GM23248 (cell line): ENCODE data around the gene NFKBIL1. TPM values are rescaled to one million over a fixed set of nuclear protein-coding genes. Genes with fewer than 3 reads are reported as not detected.

ENCODE experiments used
- DNase-seq: peaks from one replicate; pipeline ENCODE4 v3.0.0-alpha.2; 2015
- H2AFZ ChIP-seq: fragments of 200-600 bp; sonication (generic); 2 replicates; pipeline ENCODE4 v1.6.1; 2016; ENCODE audit warnings: antibody characterized with exemption
- H3F3A ChIP-seq: fragments of 200-600 bp; sonication (generic); 2 replicates; pipeline ENCODE4 v1.6.1; 2016; ENCODE audit warnings: mild to moderate bottlenecking, antibody characterized with exemption, mixed run types; ENCODE audit not compliant: insufficient read depth
- H3K27ac ChIP-seq: fragments of 200-600 bp; sonication (generic); 2 replicates; pipeline ENCODE4 v1.5.1; 2016; ENCODE audit warnings: mild to moderate bottlenecking
- H3K27me3 ChIP-seq: fragments of 200-600 bp; sonication (generic); replicated peaks from 2 replicates; pipeline ENCODE4 v1.6.1; 2016; ENCODE audit warnings: mild to moderate bottlenecking; ENCODE audit not compliant: insufficient read depth
- H3K36me3 ChIP-seq: fragments of 200-600 bp; sonication (generic); 2 replicates; pipeline ENCODE4 v1.6.1; 2016; ENCODE audit warnings: low read depth, mild to moderate bottlenecking
- H3K4me1 ChIP-seq: fragments of 200-600 bp; sonication (generic); 2 replicates; pipeline ENCODE4 v1.6.1; 2016; ENCODE audit warnings: mild to moderate bottlenecking; ENCODE audit not compliant: insufficient read depth
- H3K4me2 ChIP-seq: fragments of 200-600 bp; sonication (generic); one replicate; pipeline ENCODE4 v1.6.1; 2016; ENCODE audit warnings: mild to moderate bottlenecking; ENCODE audit not compliant: unreplicated experiment
- H3K4me3 ChIP-seq: fragments of 200-600 bp; sonication (generic); 2 replicates; pipeline ENCODE4 v1.5.1; 2016; ENCODE audit warnings: mild to moderate bottlenecking
- H3K79me2 ChIP-seq: fragments of 200-600 bp; sonication (generic); 2 replicates; pipeline ENCODE4 v1.6.1; 2016; ENCODE audit warnings: mild to moderate bottlenecking; ENCODE audit not compliant: insufficient read depth
- H3K9ac ChIP-seq: fragments of 200-600 bp; sonication (generic); 2 replicates; pipeline ENCODE4 v1.6.1; 2016; ENCODE audit warnings: mild to moderate bottlenecking
- H3K9me2 ChIP-seq: fragments of 200-600 bp; sonication (generic); 2 replicates; pipeline ENCODE4 v1.6.1; 2016; ENCODE audit warnings: mixed run types, mild to moderate bottlenecking, moderate library complexity; ENCODE audit not compliant: insufficient read depth
- H3K9me3 ChIP-seq: fragments of 200-600 bp; sonication (generic); one replicate; pipeline ENCODE4 v1.6.1; 2017; ENCODE audit warnings: low read depth
- H4K20me1 ChIP-seq: fragments of 200-600 bp; sonication (generic); 2 replicates; pipeline ENCODE4 v1.6.0; 2016; ENCODE audit not compliant: insufficient read depth
- EZH2 ChIP-seq: fragments of 200-600 bp; sonication (generic); IDR thresholded peaks from 2 replicates; pipeline ENCODE4 v1.6.1; 2018; ENCODE audit warnings: antibody characterized with exemption, mild to moderate bottlenecking; ENCODE audit not compliant: insufficient read depth, poor library complexity, severe bottlenecking
- EZH2phosphoT487 ChIP-seq: fragments of 200-600 bp; sonication (generic); IDR thresholded peaks from 2 replicates; pipeline ENCODE4 v1.6.1; 2018; ENCODE audit warnings: antibody characterized with exemption, moderate library complexity, mild to moderate bottlenecking, low read depth; ENCODE audit not compliant: insufficient read depth
- WGBS, 2 experiments: methylation state at CpG; one replicate each; pipeline ENCODE4 v1.1.6; 2015 to 2017; ENCODE audit warnings: low lambda C conversion rate in 2 of 2, low coverage in 1 of 2; ENCODE audit errors: missing lambda C conversion rate in 2 of 2; 5-methylcytosine and 5-hydroxymethylcytosine counted together
- in situ Hi-C: fragments of 300-500 bp; cut with MboI; formaldehyde crosslinking; loops from 2 replicates; pipeline ENCODE4 v1.15.0; 2020
- polyA plus RNA-seq: library from polyadenylated mRNA; unstranded; fragments of >200 nt; fragmentation: Nextera tagmentation; extraction: Ambion mirVana; gene quantifications from 2 replicates; pipeline ENCODE4 v1.2.1, GENCODE V29; 2016
- total RNA-seq: library from RNA; depleted of rRNA; stranded (reverse); fragments of >200 nt; shearing (Covaris generic); gene quantifications from 2 replicates; pipeline ENCODE4 v1.2.3, GENCODE V29; 2014

Gene NFKBIL1
- total and polyA plus RNA-seq, 2 experiments from 2014 or later: 12.3 to 20.4 TPM

- Histone ChIP-seq H3K36me3 (no peaks in the 10 kb centered on the region; the same call in 1 of the 2 replicates), H3K9me3 (no peaks in the 10 kb centered on the region), H3K9ac (peak overlapping the region; percentile 31; the same call in 1 of the 2 replicates), H3K79me2 (peaks cover 4% of the 10 kb centered on the region; the same call in 1 of the 2 replicates), H3K9me2 (no peaks in the 10 kb centered on the region), H3K4me2 (peak overlapping the region; percentile 65), H3K27me3 (no peaks in the 10 kb centered on the region), H3F3A (peaks cover 50% of the 10 kb centered on the region), H3K27ac (peak overlapping the region; percentile 58), H3K4me1 (peaks cover 41% of the 10 kb centered on the region), H2AFZ (no peak overlapping the region), H3K4me3 (peak overlapping the region; percentile 16; the same call in 1 of the 2 replicates), H4K20me1 (no peaks in the 10 kb centered on the region)
- in situ Hi-C loops: no loop called here
- TF ChIP-seq EZH2phosphoT487 (no peak), EZH2 (no peak)
- peak; percentile 75 for DNase-seq
- 75 to 78% methylated on average over 7 of the region's 7 CpGs for WGBS, 2 experiments
These were observed 12.7 kb downstream of the NFKBIL1 start for GRCh38 chr6:31559958-31560696.

DNA sequence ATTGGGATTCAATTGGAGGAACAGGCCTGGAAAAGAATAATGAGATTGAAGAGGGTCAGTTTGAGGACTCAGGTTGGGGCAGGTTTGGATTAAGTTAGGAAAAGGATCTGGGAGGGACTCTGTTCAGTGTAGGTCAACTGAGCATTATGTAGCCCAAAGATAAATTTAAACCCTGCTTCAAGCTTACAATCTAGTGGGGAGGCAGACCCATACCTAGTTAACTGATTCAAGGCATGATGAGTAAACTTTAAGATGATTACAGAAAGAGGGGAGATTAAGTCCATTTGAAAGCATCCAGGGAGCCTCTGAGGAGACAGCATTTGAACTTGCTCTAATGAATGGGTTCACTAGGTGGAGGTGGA lies 13.3 kb downstream of the NFKBIL1 start:
- H3K9me2 ChIP-seq: no peaks in the 10 kb centered on the region
- in situ Hi-C loops: no loop called here
- peak overlapping the region; percentile 65 for H3K4me2 ChIP-seq
- H3K27ac ChIP-seq: peak overlapping the region; percentile 58
- peaks cover 41% of the 10 kb centered on the region for H3K4me1 ChIP-seq
- H3K27me3 ChIP-seq: no peaks in the 10 kb centered on the region
- no peak overlapping the region for H3K4me3 ChIP-seq
- H3K36me3 ChIP-seq: no peaks in the 10 kb centered on the region; the same call in 1 of the 2 replicates
- H2AFZ ChIP-seq: no peak overlapping the region
- no peaks in the 10 kb centered on the region for H3K79me2 ChIP-seq
- H3K9ac ChIP-seq: peak overlapping the region; percentile 31; the same call in 1 of the 2 replicates
- DNase-seq: no peak
- H3K9me3 ChIP-seq: no peaks in the 10 kb centered on the region
- TF ChIP-seq EZH2 (no peak), EZH2phosphoT487 (no peak)
- H4K20me1 ChIP-seq: no peaks in the 10 kb centered on the region
- H3F3A ChIP-seq: peaks cover 50% of the 10 kb centered on the region

DNA sequence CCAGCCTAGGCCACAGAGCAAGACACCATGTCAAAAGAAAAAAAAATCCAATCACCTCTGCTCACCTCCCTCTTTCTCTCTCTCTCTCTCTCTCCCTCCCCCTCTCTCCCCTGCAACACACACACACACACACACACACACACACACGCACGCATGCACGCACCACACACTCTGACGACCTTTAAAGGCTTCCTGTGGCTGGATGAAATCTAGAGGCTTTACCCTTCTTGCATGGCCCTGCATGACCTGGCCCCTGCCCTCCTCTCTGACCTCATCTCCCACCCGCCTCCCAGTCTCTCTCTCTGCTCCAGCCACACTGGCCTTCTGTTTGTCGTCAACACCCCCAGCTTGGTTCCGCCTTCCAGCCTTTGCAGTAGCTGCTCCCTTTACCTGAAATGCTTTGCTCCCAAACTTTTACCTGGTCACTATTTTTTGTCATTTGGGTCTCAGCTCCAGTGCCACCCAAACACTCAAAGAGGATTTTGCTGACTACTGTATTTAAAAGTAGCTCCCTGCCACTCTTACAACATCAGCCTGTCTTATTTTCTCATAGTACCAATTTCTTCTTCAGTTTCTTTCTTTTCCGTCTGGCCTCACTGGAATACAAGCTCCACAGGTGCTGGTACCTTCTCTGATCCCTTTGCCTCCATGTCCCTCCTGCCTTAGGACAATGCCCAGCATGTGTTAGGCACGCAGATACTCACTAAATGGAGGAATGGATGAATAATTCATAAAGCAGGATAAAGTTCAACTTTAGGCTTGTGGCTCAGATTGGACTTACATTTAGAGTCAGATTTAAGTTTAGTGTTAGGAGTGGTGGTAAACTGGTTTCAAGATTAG lies 20.3 kb downstream of the NFKBIL1 start:
- no peaks in the 10 kb centered on the region for H3K9me2 ChIP-seq
- no peaks in the 10 kb centered on the region for H3K79me2 ChIP-seq
- TF ChIP-seq EZH2 (no peak), EZH2phosphoT487 (no peak)
- 31 to 43% methylated on average over 8 to 9 of the region's 9 CpGs for WGBS, 2 experiments
- no peak overlapping the region for H3K27ac ChIP-seq
- H3K4me2 ChIP-seq: no peak overlapping the region
- H4K20me1 ChIP-seq: no peaks in the 10 kb centered on the region
- no peak for DNase-seq
- H3K36me3 ChIP-seq: no peaks in the 10 kb centered on the region
- no peak overlapping the region for H2AFZ ChIP-seq
- H3K27me3 ChIP-seq: no peaks in the 10 kb centered on the region
- in situ Hi-C loops: no loop called here
- H3K9ac ChIP-seq: no peak overlapping the region
- H3F3A ChIP-seq: peaks cover 11% of the 10 kb centered on the region
- no peak overlapping the region for H3K4me3 ChIP-seq
- no peaks in the 10 kb centered on the region for H3K9me3 ChIP-seq
- peaks cover 10% of the 10 kb centered on the region for H3K4me1 ChIP-seq

GRCh38 chr6:31568537-31568961 lies 21.1 kb downstream of the NFKBIL1 start:
- no peaks in the 10 kb centered on the region for H3K9me3 ChIP-seq
- no peak for DNase-seq
- no peaks in the 10 kb centered on the region for H3K36me3 ChIP-seq
- H2AFZ ChIP-seq: no peak overlapping the region
- TF ChIP-seq EZH2 (no peak), EZH2phosphoT487 (no peak)
- no peak overlapping the region for H3K4me2 ChIP-seq
- in situ Hi-C loops: no loop called here
- no peaks in the 10 kb centered on the region for H3K9me2 ChIP-seq
- H3K9ac ChIP-seq: no peak overlapping the region
- H3F3A ChIP-seq: 0 out of 2 replicates have a peak, but pooled peaks cover 4% of the 10 kb centered on the region
- H4K20me1 ChIP-seq: no peaks in the 10 kb centered on the region
- no peak overlapping the region for H3K4me3 ChIP-seq
- peaks cover 3% of the 10 kb centered on the region for H3K4me1 ChIP-seq
- WGBS, 2 experiments: 75 to 80% methylated on average over 3 of the region's 3 CpGs
- H3K27me3 ChIP-seq: no peaks in the 10 kb centered on the region
- no peaks in the 10 kb centered on the region for H3K79me2 ChIP-seq
- H3K27ac ChIP-seq: no peak overlapping the region
